GM23248 (cell line): ENCODE measurements around the gene SGCG. TPM values are rescaled to one million over a fixed set of nuclear protein-coding genes. Genes with fewer than 3 reads are reported as not detected.
"Not testable (repeated sequence)": the region's sequence is repeated elsewhere in the genome, so short reads cannot be mapped to it uniquely, and the experiment has no call there.

ENCODE experiments used
- DNase-seq: peaks from one replicate; pipeline ENCODE4 v3.0.0-alpha.2; 2015
- H2AFZ ChIP-seq: fragments of 200-600 bp; sonication (generic); 2 replicates; pipeline ENCODE4 v1.6.1; 2016; ENCODE audit warnings: antibody characterized with exemption
- H3F3A ChIP-seq: fragments of 200-600 bp; sonication (generic); 2 replicates; pipeline ENCODE4 v1.6.1; 2016; ENCODE audit warnings: mild to moderate bottlenecking, antibody characterized with exemption, mixed run types; ENCODE audit not compliant: insufficient read depth
- H3K27ac ChIP-seq: fragments of 200-600 bp; sonication (generic); 2 replicates; pipeline ENCODE4 v1.5.1; 2016; ENCODE audit warnings: mild to moderate bottlenecking
- H3K27me3 ChIP-seq: fragments of 200-600 bp; sonication (generic); replicated peaks from 2 replicates; pipeline ENCODE4 v1.6.1; 2016; ENCODE audit warnings: mild to moderate bottlenecking; ENCODE audit not compliant: insufficient read depth
- H3K36me3 ChIP-seq: fragments of 200-600 bp; sonication (generic); 2 replicates; pipeline ENCODE4 v1.6.1; 2016; ENCODE audit warnings: low read depth, mild to moderate bottlenecking
- H3K4me1 ChIP-seq: fragments of 200-600 bp; sonication (generic); 2 replicates; pipeline ENCODE4 v1.6.1; 2016; ENCODE audit warnings: mild to moderate bottlenecking; ENCODE audit not compliant: insufficient read depth
- H3K4me2 ChIP-seq: fragments of 200-600 bp; sonication (generic); one replicate; pipeline ENCODE4 v1.6.1; 2016; ENCODE audit warnings: mild to moderate bottlenecking; ENCODE audit not compliant: unreplicated experiment
- H3K4me3 ChIP-seq: fragments of 200-600 bp; sonication (generic); 2 replicates; pipeline ENCODE4 v1.5.1; 2016; ENCODE audit warnings: mild to moderate bottlenecking
- H3K79me2 ChIP-seq: fragments of 200-600 bp; sonication (generic); 2 replicates; pipeline ENCODE4 v1.6.1; 2016; ENCODE audit warnings: mild to moderate bottlenecking; ENCODE audit not compliant: insufficient read depth
- H3K9ac ChIP-seq: fragments of 200-600 bp; sonication (generic); 2 replicates; pipeline ENCODE4 v1.6.1; 2016; ENCODE audit warnings: mild to moderate bottlenecking
- H3K9me2 ChIP-seq: fragments of 200-600 bp; sonication (generic); 2 replicates; pipeline ENCODE4 v1.6.1; 2016; ENCODE audit warnings: mixed run types, mild to moderate bottlenecking, moderate library complexity; ENCODE audit not compliant: insufficient read depth
- H3K9me3 ChIP-seq: fragments of 200-600 bp; sonication (generic); one replicate; pipeline ENCODE4 v1.6.1; 2017; ENCODE audit warnings: low read depth
- H4K20me1 ChIP-seq: fragments of 200-600 bp; sonication (generic); 2 replicates; pipeline ENCODE4 v1.6.0; 2016; ENCODE audit not compliant: insufficient read depth
- EZH2 ChIP-seq: fragments of 200-600 bp; sonication (generic); IDR thresholded peaks from 2 replicates; pipeline ENCODE4 v1.6.1; 2018; ENCODE audit warnings: antibody characterized with exemption, mild to moderate bottlenecking; ENCODE audit not compliant: insufficient read depth, poor library complexity, severe bottlenecking
- EZH2phosphoT487 ChIP-seq: fragments of 200-600 bp; sonication (generic); IDR thresholded peaks from 2 replicates; pipeline ENCODE4 v1.6.1; 2018; ENCODE audit warnings: antibody characterized with exemption, moderate library complexity, mild to moderate bottlenecking, low read depth; ENCODE audit not compliant: insufficient read depth
- WGBS, 2 experiments: methylation state at CpG; one replicate each; pipeline ENCODE4 v1.1.6; 2015 to 2017; ENCODE audit warnings: low lambda C conversion rate in 2 of 2, low coverage in 1 of 2; ENCODE audit errors: missing lambda C conversion rate in 2 of 2; 5-methylcytosine and 5-hydroxymethylcytosine counted together
- in situ Hi-C: fragments of 300-500 bp; cut with MboI; formaldehyde crosslinking; loops from 2 replicates; pipeline ENCODE4 v1.15.0; 2020
- polyA plus RNA-seq: library from polyadenylated mRNA; unstranded; fragments of >200 nt; fragmentation: Nextera tagmentation; extraction: Ambion mirVana; gene quantifications from 2 replicates; pipeline ENCODE4 v1.2.1, GENCODE V29; 2016
- total RNA-seq: library from RNA; depleted of rRNA; stranded (reverse); fragments of >200 nt; shearing (Covaris generic); gene quantifications from 2 replicates; pipeline ENCODE4 v1.2.3, GENCODE V29; 2014

The SGCG gene
- total and polyA plus RNA-seq, 2 experiments from 2014 or later = 2.9 to 4.5 TPM

DNA sequence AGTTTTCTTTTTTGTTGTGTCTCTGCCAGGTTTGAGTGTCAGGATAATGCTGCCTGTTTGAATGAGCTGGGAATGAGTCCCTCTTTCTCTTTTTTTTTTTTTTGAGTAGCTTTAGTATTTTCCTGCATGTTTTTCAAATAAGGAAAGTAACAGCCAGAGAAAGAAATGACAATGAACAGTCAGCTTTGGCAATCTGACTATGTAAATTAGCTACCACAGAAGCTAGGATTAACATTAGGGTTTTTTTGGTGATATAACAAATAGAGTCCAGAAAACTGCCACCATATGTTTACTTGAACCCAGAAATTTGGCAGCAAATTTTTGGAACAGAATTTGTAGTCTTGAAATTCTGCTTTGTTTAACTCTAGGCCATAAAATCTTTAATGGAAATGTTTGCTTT lies 50.5 kb downstream of the SGCG start:
- Histone ChIP-seq H3K79me2 (no peaks in the 10 kb centered on the region), H3K36me3 (no peaks in the 10 kb centered on the region), H3K9me2 (no peaks in the 10 kb centered on the region), H3K4me1 (no peaks in the 10 kb centered on the region), H3K4me2 (no peak overlapping the region), H3K27ac (no peak overlapping the region), H3K9ac (no peak overlapping the region), H2AFZ (no peak overlapping the region), H3K4me3 (no peak overlapping the region), H4K20me1 (no peaks in the 10 kb centered on the region), H3F3A (no peaks in the 10 kb centered on the region), H3K27me3 (no peaks in the 10 kb centered on the region), H3K9me3 (no peaks in the 10 kb centered on the region)
- TF ChIP-seq EZH2 (no peak), EZH2phosphoT487 (no peak)
- in situ Hi-C loops = no loop called here
- DNase-seq = no peak

DNA sequence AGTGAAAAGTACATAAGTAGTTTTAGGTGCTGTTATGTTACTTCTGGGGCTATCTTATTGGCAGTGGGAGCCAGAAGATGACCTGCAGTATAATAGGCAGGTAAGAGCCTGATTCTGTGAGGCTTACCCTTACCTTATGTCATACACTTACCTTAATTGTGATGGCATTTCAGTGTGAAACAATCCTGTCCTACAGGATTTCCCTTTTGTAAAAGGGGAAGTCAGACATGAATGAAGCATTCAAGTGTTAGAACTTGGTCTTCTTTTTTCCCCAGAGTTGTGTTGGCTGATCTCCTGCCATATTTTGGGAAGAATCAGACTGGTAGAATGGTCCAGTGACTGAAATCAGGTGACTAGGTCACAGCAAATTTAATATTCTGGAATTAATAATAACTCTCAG lies 55.2 kb downstream of the SGCG start:
- Histone ChIP-seq H4K20me1 (no peaks in the 10 kb centered on the region), H3F3A (no peaks in the 10 kb centered on the region), H3K9me3 (no peaks in the 10 kb centered on the region), H3K27ac (no peak overlapping the region), H3K4me2 (no peak overlapping the region), H3K27me3 (no peaks in the 10 kb centered on the region), H3K4me3 (no peak overlapping the region), H3K9ac (no peak overlapping the region), H2AFZ (no peak overlapping the region), H3K36me3 (no peaks in the 10 kb centered on the region), H3K79me2 (no peaks in the 10 kb centered on the region), H3K9me2 (no peaks in the 10 kb centered on the region), H3K4me1 (no peaks in the 10 kb centered on the region)
- DNase-seq = no peak
- TF ChIP-seq EZH2 (no peak), EZH2phosphoT487 (no peak)
- in situ Hi-C loops = no loop called here

DNA sequence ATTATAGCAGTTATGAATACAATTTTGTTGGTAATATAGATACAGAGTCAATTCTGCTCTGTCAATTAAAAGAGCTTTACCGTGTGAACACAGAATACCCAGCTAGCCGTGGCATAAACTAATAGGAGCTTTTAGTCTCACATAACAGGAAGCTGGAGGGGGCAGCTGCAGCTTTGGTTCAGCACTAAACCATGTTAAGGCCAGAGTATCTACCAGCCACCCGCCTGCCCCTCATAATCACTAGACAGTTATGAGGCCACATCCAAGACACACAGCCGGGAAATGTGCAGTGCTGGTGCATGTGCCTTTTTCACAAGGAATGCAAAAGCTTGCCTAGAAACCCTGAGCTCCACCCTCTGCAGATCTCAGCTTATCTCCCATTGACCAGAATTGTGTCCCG lies 62.3 kb downstream of the SGCG start:
- Histone ChIP-seq H3K9me3 (no peaks in the 10 kb centered on the region), H3K36me3 (no peaks in the 10 kb centered on the region), H3F3A (no peaks in the 10 kb centered on the region), H4K20me1 (no peaks in the 10 kb centered on the region), H2AFZ (no peak overlapping the region), H3K79me2 (no peaks in the 10 kb centered on the region), H3K27ac (no peak overlapping the region), H3K4me2 (no peak overlapping the region), H3K4me3 (no peak overlapping the region), H3K27me3 (no peaks in the 10 kb centered on the region), H3K9ac (no peak overlapping the region), H3K9me2 (no peaks in the 10 kb centered on the region), H3K4me1 (no peaks in the 10 kb centered on the region)
- 72 to 78% methylated on average over 5 of the region's 5 CpGs for WGBS, 2 experiments
- DNase-seq = no peak
- in situ Hi-C loops = no loop called here
- no peak for TF ChIP-seq EZH2
- TF ChIP-seq EZH2phosphoT487 = no peak

DNA sequence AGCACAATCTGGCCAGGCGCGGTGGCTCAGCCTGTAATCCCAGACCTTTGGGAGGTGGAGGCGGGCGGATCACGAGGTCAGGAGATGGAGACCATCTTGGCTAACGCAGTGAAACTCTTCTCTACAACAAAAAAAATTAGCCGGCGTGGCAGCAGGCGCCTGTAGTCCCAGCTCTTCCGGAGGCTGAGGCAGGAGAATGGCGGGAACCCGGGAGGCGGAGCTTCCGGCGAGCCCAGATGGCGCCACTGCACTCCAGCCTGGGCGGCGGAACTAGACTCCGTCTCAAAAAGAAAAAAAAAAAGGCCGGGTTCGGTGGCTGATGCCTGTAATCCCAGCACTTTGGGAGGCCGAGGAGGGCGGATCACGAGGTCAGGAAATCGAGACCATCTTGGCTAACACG lies 67.6 kb downstream of the SGCG start:
- H3K9me3 ChIP-seq, H3K9ac ChIP-seq, H2AFZ ChIP-seq, DNase-seq, H3K27me3 ChIP-seq, H3K9me2 ChIP-seq, H3K4me3 ChIP-seq, H3K4me2 ChIP-seq, in situ Hi-C loops, H3F3A ChIP-seq, H3K4me1 ChIP-seq, H4K20me1 ChIP-seq, H3K27ac ChIP-seq, H3K36me3 ChIP-seq, H3K79me2 ChIP-seq: not testable (repeated sequence)
- 92 to 97% methylated on average over 15 to 26 of the region's 26 CpGs for WGBS, 2 experiments

DNA sequence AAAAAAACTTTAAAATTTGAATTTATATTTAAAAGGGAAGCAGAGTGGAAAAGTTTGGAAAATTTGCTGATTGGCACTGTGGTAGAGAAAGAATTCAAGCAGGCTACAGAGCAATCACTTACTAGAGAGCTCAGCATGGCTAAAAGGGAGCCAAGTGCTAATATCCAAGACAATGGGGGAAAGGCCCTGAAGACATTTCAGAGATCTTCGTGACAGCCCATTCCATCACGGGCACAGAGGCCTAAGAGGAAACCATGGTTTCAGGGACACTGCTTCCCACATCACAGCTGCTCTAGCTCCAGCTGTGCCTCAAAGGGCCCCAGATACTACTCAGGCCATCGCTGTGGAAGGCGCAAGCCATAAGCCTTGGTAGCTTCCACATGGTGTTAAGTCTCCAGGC lies 73.7 kb downstream of the SGCG start:
- 84 to 87% methylated on average over 4 of the region's 4 CpGs for WGBS, 2 experiments
- H3K27ac ChIP-seq = no peak overlapping the region

More for the DNA sequence above, 73.7 kb downstream of the SGCG start:
- no peaks in the 10 kb centered on the region for H3K79me2 ChIP-seq
- no peaks in the 10 kb centered on the region for H4K20me1 ChIP-seq
- no peak overlapping the region for H3K4me3 ChIP-seq
- no peak overlapping the region for H3K4me2 ChIP-seq
- TF ChIP-seq EZH2 (no peak), EZH2phosphoT487 (no peak)
- H2AFZ ChIP-seq = no peak overlapping the region
- no peaks in the 10 kb centered on the region for H3K9me2 ChIP-seq
- H3F3A ChIP-seq = no peaks in the 10 kb centered on the region
- no peaks in the 10 kb centered on the region for H3K4me1 ChIP-seq
- no peak for DNase-seq
- H3K36me3 ChIP-seq = no peaks in the 10 kb centered on the region
- in situ Hi-C loops = no loop called here
- no peaks in the 10 kb centered on the region for H3K9me3 ChIP-seq
- no peak overlapping the region for H3K9ac ChIP-seq
- H3K27me3 ChIP-seq = no peaks in the 10 kb centered on the region
